GM23338 (cell line): ENCODE data around the gene CACNA2D4. TPM values are rescaled to one million over a fixed set of nuclear protein-coding genes. Genes with fewer than 3 reads are reported as not detected.

Experiments
- ATAC-seq: fragments of 200-7000 bp; cut with Tn5 transposase; 3 replicates; pipeline ENCODE4 v1.9.1; 2020
- DNase-seq: peaks from one replicate; pipeline ENCODE4 v3.0.0-alpha.2; 2015; ENCODE audit warnings: low spot score
- H2AFZ ChIP-seq: fragments of 200-600 bp; sonication (generic); 2 replicates; pipeline ENCODE4 v1.8.0; 2016; ENCODE audit warnings: antibody characterized with exemption, mild to moderate bottlenecking, moderate library complexity
- H3F3A ChIP-seq: fragments of 200-600 bp; sonication (generic); replicated peaks from 2 replicates; pipeline ENCODE4 v1.8.0; 2017; ENCODE audit warnings: antibody characterized with exemption, mixed run types, low read depth
- H3K27ac ChIP-seq: fragments of 200-600 bp; sonication (generic); 2 replicates; pipeline ENCODE4 v1.6.1; 2016; ENCODE audit warnings: low read depth
- H3K27me3 ChIP-seq: fragments of 200-600 bp; sonication (generic); 2 replicates; pipeline ENCODE4 v1.8.0; 2016; ENCODE audit warnings: mild to moderate bottlenecking, mixed run types, moderate library complexity; ENCODE audit not compliant: insufficient read depth
- H3K36me3 ChIP-seq: fragments of 200-600 bp; sonication (generic); 2 replicates; pipeline ENCODE4 v1.8.0; 2016; ENCODE audit warnings: mild to moderate bottlenecking; ENCODE audit not compliant: insufficient read depth
- H3K4me1 ChIP-seq: fragments of 200-600 bp; sonication (generic); 2 replicates; pipeline ENCODE4 v1.8.0; 2016; ENCODE audit warnings: mild to moderate bottlenecking, moderate library complexity; ENCODE audit not compliant: insufficient read depth
- H3K4me2 ChIP-seq: fragments of 200-600 bp; sonication (generic); 2 replicates; pipeline ENCODE4 v1.7.1; 2017; ENCODE audit warnings: mixed run types
- H3K4me3 ChIP-seq: fragments of 200-600 bp; sonication (generic); 2 replicates; pipeline ENCODE4 v1.6.1; 2016; ENCODE audit warnings: mixed run types
- H3K79me2 ChIP-seq: fragments of 200-600 bp; sonication (generic); replicated peaks from 2 replicates; pipeline ENCODE4 v1.8.0; 2017; ENCODE audit warnings: mild to moderate bottlenecking; ENCODE audit not compliant: insufficient read depth
- H3K9me2 ChIP-seq: fragments of 200-600 bp; sonication (generic); 2 replicates; pipeline ENCODE4 v1.8.0; 2017; ENCODE audit not compliant: insufficient read depth
- H4K20me1 ChIP-seq: fragments of 200-600 bp; sonication (generic); replicated peaks from 2 replicates; pipeline ENCODE4 v1.8.0; 2017; ENCODE audit warnings: mild to moderate bottlenecking; ENCODE audit not compliant: insufficient read depth
- H3K27ac Mint-ChIP-seq: 2 replicates; pipeline ENCODE4 v1.8.0; 2020; ENCODE audit warnings: inconsistent platforms, mild to moderate bottlenecking, moderate library complexity, mixed read lengths
- H3K27me3 Mint-ChIP-seq: 3 replicates; pipeline ENCODE4 v1.8.0; 2022; ENCODE audit warnings: low read depth, mild to moderate bottlenecking, moderate library complexity, mixed read lengths, inconsistent platforms; ENCODE audit not compliant: insufficient read depth, poor library complexity
- H3K36me3 Mint-ChIP-seq: 3 replicates; pipeline ENCODE4 v1.8.0; 2021; ENCODE audit warnings: low read depth, mild to moderate bottlenecking, inconsistent platforms, moderate library complexity, mixed read lengths
- H3K4me1 Mint-ChIP-seq: 3 replicates; pipeline ENCODE4 v1.8.0; 2020; ENCODE audit warnings: mild to moderate bottlenecking, inconsistent platforms, mixed read lengths
- H3K4me3 Mint-ChIP-seq: 3 replicates; pipeline ENCODE4 v1.8.0; 2021; ENCODE audit warnings: moderate library complexity, mild to moderate bottlenecking, inconsistent platforms, mixed read lengths
- H3K9me3 Mint-ChIP-seq: 3 replicates; pipeline ENCODE4 v1.8.0; 2020; ENCODE audit warnings: moderate library complexity, mild to moderate bottlenecking, inconsistent platforms, mixed read lengths
- CREB1 ChIP-seq: fragments of 250-450 bp; sonication (Bioruptor Pico); IDR thresholded peaks from 2 replicates; pipeline ENCODE4 v1.5.0; 2020; ENCODE audit warnings: low read depth, mild to moderate bottlenecking, moderate library complexity
- EZH2 ChIP-seq: fragments of 200-600 bp; sonication (generic); IDR thresholded peaks from one replicate; pipeline ENCODE4 v1.8.0; 2017; ENCODE audit warnings: antibody characterized with exemption, mild to moderate bottlenecking, low read depth; ENCODE audit not compliant: unreplicated experiment
- EZH2phosphoT487 ChIP-seq: fragments of 200-600 bp; sonication (generic); IDR thresholded peaks from one replicate; pipeline ENCODE4 v1.8.1; 2018; ENCODE audit warnings: antibody characterized with exemption; ENCODE audit not compliant: unreplicated experiment
- JUNB ChIP-seq: IDR thresholded peaks from one replicate; pipeline ENCODE4 v1.6.1; 2016; ENCODE audit warnings: antibody characterized with exemption; ENCODE audit not compliant: unreplicated experiment
- NANOG ChIP-seq: IDR thresholded peaks from 2 replicates; pipeline ENCODE4 v1.6.1; 2016; ENCODE audit warnings: antibody characterized with exemption, borderline replicate concordance
- POLR2AphosphoS5 ChIP-seq: IDR thresholded peaks from 2 replicates; pipeline ENCODE4 v1.6.1; 2016; ENCODE audit warnings: antibody characterized with exemption, low read depth
- STAT1 ChIP-seq: IDR thresholded peaks from one replicate; pipeline ENCODE4 v1.6.1; 2016; ENCODE audit warnings: antibody characterized with exemption; ENCODE audit not compliant: unreplicated experiment
- ZNF114 ChIP-seq: fragments of 250-450 bp; sonication (Bioruptor Pico); IDR thresholded peaks from 2 replicates; pipeline ENCODE4 v1.5.0; 2020; ENCODE audit warnings: mild to moderate bottlenecking, moderate library complexity
- ZNF331 ChIP-seq: fragments of 250-450 bp; sonication (Bioruptor Pico); IDR thresholded peaks from 2 replicates; pipeline ENCODE4 v1.5.0; 2020; ENCODE audit warnings: low read depth, mild to moderate bottlenecking, moderate library complexity
- polyA plus RNA-seq: library from polyadenylated mRNA; unstranded; fragments of >200 nt; fragmentation: Nextera tagmentation; extraction: Ambion mirVana; gene quantifications from 2 replicates; pipeline ENCODE4 v1.2.1, GENCODE V29; 2016
- total RNA-seq: library from RNA; depleted of rRNA; stranded (reverse); fragments of >200 nt; shearing (Covaris generic); gene quantifications from 2 replicates; pipeline ENCODE4 v1.2.3, GENCODE V29; 2014
- TF ChIP-seq, protein P1 (sequence below): IDR thresholded peaks from one replicate; pipeline ENCODE4 v1.6.1; 2018; ENCODE audit warnings: antibody characterized with exemption; ENCODE audit not compliant: unreplicated experiment
- TF ChIP-seq, protein P2 (sequence below), 2 experiments: fragments of 200-600 bp in 1 of 2; sonication (generic) in 1 of 2; conservative IDR thresholded peaks; 2 replicates each; pipeline versions ENCODE4 v1.5.1 to v1.6.1; 2016 to 2017; ENCODE audit warnings: antibody characterized with exemption in 2 of 2, low read depth in 2 of 2, mild to moderate bottlenecking in 2 of 2, moderate library complexity in 1 of 2
- TF ChIP-seq, protein P3 (sequence below): IDR thresholded peaks from 2 replicates; pipeline ENCODE4 v1.6.1; 2016; ENCODE audit warnings: antibody characterized with exemption

CACNA2D4 gene
- total and polyA plus RNA-seq, 2 experiments from 2014 or later = 0.07 to 0.24 TPM

DNA sequence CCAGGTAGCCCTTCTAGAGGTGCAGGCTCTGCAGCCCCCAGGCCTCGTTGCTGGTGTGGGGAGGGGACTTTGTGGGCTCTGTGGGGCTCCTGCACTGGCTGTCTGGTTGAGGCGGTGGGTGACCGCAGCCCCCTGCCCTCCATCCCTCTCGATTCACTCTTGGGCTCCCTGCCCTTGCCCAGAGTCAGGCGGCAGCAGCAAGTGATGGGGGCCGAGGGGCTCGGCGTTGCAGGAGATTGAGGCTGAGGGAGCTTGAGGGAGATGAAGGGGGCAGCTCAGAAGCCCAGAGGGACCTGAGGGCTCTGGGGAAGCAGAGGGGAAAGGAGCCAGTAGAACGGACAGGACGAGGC is 107.5 kb downstream of the CACNA2D4 start (continued):
- TF ChIP-seq, protein P1, sequence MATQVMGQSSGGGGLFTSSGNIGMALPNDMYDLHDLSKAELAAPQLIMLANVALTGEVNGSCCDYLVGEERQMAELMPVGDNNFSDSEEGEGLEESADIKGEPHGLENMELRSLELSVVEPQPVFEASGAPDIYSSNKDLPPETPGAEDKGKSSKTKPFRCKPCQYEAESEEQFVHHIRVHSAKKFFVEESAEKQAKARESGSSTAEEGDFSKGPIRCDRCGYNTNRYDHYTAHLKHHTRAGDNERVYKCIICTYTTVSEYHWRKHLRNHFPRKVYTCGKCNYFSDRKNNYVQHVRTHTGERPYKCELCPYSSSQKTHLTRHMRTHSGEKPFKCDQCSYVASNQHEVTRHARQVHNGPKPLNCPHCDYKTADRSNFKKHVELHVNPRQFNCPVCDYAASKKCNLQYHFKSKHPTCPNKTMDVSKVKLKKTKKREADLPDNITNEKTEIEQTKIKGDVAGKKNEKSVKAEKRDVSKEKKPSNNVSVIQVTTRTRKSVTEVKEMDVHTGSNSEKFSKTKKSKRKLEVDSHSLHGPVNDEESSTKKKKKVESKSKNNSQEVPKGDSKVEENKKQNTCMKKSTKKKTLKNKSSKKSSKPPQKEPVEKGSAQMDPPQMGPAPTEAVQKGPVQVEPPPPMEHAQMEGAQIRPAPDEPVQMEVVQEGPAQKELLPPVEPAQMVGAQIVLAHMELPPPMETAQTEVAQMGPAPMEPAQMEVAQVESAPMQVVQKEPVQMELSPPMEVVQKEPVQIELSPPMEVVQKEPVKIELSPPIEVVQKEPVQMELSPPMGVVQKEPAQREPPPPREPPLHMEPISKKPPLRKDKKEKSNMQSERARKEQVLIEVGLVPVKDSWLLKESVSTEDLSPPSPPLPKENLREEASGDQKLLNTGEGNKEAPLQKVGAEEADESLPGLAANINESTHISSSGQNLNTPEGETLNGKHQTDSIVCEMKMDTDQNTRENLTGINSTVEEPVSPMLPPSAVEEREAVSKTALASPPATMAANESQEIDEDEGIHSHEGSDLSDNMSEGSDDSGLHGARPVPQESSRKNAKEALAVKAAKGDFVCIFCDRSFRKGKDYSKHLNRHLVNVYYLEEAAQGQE = no peak
- no peak for TF ChIP-seq CREB1 (CRISPR knock-in tag)
- TF ChIP-seq, protein P2, sequence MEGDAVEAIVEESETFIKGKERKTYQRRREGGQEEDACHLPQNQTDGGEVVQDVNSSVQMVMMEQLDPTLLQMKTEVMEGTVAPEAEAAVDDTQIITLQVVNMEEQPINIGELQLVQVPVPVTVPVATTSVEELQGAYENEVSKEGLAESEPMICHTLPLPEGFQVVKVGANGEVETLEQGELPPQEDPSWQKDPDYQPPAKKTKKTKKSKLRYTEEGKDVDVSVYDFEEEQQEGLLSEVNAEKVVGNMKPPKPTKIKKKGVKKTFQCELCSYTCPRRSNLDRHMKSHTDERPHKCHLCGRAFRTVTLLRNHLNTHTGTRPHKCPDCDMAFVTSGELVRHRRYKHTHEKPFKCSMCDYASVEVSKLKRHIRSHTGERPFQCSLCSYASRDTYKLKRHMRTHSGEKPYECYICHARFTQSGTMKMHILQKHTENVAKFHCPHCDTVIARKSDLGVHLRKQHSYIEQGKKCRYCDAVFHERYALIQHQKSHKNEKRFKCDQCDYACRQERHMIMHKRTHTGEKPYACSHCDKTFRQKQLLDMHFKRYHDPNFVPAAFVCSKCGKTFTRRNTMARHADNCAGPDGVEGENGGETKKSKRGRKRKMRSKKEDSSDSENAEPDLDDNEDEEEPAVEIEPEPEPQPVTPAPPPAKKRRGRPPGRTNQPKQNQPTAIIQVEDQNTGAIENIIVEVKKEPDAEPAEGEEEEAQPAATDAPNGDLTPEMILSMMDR (conservative IDR thresholded peaks at IDR 0.05; ENCODE audit: low read depth in 2 of 2) = no peak
- TF ChIP-seq NANOG = no peak
- TF ChIP-seq POLR2AphosphoS5 = no peak
- TF ChIP-seq STAT1 = no peak
- no peak for TF ChIP-seq JUNB
- TF ChIP-seq, protein P3, sequence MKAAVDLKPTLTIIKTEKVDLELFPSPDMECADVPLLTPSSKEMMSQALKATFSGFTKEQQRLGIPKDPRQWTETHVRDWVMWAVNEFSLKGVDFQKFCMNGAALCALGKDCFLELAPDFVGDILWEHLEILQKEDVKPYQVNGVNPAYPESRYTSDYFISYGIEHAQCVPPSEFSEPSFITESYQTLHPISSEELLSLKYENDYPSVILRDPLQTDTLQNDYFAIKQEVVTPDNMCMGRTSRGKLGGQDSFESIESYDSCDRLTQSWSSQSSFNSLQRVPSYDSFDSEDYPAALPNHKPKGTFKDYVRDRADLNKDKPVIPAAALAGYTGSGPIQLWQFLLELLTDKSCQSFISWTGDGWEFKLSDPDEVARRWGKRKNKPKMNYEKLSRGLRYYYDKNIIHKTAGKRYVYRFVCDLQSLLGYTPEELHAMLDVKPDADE = no peak
- no peak for TF ChIP-seq EZH2phosphoT487
- no peak for TF ChIP-seq ZNF331 (CRISPR knock-in tag)
- no peak for TF ChIP-seq ZNF114 (CRISPR knock-in tag)

DNA sequence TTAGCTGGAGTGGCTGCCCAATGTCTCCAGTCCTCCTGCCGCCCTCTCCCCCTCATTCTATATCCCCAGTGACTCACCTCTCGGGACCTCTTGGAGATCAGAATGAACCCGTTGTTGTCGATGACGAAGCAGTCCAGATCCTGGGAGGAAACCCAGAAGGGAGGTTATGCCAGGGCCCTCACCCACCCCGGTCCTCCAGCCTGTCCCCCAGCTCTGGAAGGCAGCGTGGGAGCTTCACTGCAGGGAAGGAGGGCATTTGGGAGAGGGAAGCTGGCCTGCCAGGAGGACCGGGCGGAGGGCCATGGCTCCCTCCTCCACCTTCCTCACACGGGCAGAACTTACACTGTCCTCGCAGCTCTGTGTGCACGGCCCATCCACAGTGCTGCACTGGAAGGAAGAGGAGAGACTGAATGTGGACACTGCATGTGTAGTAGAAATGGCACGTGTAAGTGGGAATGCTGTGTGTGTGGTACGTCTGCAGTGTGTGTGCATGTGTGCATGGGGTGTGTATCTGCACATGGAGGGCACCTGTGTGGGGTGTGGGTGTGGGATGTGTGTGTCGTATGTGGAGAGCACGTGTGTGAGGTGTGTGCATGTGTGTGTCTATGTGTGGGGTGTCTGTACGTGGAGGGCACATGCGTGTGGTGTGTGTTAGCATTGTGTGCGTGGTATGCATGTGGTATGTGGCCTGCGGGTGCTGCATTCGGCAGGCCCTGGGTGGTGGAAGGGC is 108.1 kb downstream of the CACNA2D4 start:
- Histone ChIP-seq H3K79me2 (no peaks in the 10 kb centered on the region), H3F3A (no peaks in the 10 kb centered on the region), H2AFZ (no peak overlapping the region), H3K36me3 (no peaks in the 10 kb centered on the region), H3K4me2 (no peak overlapping the region), H3K4me3 (no peak overlapping the region), H3K27me3 (no peaks in the 10 kb centered on the region), H4K20me1 (no peaks in the 10 kb centered on the region), H3K9me2 (no peaks in the 10 kb centered on the region), H3K27ac (no peak overlapping the region), H3K4me1 (no peaks in the 10 kb centered on the region)
- Mint-ChIP-seq H3K27me3 (peaks cover 6% of the 10 kb centered on the region), H3K36me3 (no peaks in the 10 kb centered on the region), H3K9me3 (no peaks in the 10 kb centered on the region), H3K27ac (no peak overlapping the region), H3K4me3 (no peak overlapping the region), H3K4me1 (no peaks in the 10 kb centered on the region; the same call in 2 of the 3 replicates)
- ATAC-seq = no peak
- no peak for DNase-seq
- TF ChIP-seq ZNF114 (CRISPR knock-in tag) = no peak
- TF ChIP-seq, protein P1 = no peak
- TF ChIP-seq EZH2 = no peak
- TF ChIP-seq, protein P3 = no peak
- TF ChIP-seq POLR2AphosphoS5 = no peak
- TF ChIP-seq NANOG = no peak
- no peak for TF ChIP-seq EZH2phosphoT487
- no peak for TF ChIP-seq CREB1 (CRISPR knock-in tag)
